ELF-1 (cell line): ENCODE results near the gene STARD10.
A peak's percentile ranks its signal among the peaks of the same experiment; 100 is the strongest.

Experiments used
- DNase-seq: peaks from one replicate; pipeline ENCODE4 v3.0.0-alpha.2; 2016; ENCODE audit warnings: low read depth, low spot score

The STARD10 gene

DNA sequence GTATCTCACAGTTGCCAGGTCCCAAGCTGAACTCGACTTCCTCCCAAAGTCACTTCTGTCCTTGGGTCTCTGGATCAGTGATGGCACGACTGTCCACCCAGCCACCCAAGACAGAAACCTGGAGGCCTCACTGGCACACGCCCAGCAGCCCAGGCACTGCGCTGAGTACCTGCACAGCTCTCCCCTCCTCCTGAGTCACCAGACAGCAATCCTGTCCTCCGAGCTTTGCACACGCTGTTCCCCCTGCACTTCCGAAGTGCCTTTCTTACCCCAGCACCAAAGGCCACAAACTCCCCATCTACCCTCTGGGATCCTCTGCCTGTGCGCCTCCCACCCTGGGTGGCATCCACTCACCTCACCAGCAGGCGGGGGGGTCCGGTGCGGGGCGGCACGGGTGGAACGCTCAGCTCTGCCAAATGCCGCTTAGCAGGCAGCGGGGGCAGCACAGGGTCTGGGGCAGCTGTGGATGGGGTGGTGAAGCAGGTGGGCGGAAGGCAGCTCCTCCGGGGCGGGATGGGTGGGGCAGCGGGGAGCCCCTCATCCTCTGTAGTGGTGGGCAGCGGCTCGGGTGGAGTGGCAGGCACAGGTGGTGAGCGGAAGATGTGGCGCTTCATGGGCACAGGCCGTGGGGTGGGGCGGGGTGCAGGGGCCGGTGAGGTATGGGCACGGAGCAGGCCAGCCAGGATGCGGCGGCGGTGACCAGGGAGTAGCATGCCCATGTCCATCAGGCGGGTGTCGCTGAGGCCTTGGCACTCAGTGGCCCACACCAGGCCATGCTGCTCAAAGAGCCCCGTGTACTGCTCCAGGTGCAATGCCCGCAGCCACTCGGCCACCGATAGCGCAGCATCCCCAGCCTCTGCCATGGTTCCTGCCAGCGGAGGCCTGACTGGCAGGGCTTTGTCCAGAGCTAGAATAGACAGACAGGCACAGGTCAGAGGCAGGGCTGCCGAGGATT, 67.3 kb downstream of the STARD10 start:
- DNase-seq, result no peak

DNA sequence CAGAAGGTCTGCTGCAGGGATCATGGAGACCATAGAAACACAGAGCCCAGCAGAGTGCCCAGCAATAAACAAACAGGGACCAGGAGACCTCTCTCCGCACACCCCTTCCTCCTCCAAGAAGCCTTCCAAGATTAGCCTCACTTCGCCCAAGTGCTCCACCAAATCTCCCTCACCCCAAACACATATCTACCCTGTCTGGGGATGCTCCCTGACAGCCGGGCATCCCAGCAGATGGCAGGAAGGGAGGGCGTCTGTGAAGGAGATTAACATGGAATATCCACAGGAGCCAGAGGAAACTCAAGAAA, 68.2 kb downstream of the STARD10 start:
- no peak for DNase-seq

DNA sequence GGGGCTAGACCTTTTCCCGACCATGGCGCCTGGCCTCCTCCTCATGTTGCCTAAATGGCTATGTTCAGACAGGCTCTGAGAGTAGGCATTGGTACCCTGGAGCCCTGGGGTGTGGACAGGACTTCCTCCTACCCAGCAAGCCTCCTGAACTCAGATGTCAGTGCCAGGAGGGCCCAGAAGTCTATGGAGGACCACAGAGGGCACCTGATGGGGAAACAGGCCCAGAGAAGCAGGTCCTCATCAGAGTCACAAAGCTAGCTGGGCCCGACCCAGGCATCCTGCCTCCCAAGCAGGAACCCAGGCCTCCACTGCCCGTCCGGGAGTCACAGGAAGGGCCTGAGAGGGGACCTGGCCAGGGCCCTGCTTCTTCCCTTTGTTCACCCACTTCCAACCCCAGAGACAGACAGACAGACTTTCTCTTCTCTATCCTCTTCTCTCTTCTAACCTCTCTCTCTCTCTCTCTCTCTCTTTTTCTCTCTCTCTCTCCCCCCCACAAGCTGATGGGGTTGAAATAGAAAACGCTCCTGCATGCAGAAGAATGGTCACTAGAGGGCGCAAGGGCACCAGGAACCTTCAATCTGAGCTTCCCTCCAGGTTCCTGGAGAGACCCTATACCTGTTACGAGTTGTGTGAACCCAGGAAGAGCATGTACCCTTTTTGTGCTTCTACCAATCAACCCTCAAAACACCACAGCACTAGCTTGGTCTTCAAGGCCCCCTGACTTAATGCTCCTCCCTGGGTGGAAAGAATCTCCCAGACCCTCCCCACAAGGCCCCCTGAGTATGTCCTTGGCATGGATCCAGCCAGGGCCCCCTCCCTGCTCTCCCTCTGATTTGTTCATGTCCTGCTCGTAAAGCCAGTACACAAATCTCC, 68.8 kb downstream of the STARD10 start:
- DNase-seq, result peak; percentile 88

DNA sequence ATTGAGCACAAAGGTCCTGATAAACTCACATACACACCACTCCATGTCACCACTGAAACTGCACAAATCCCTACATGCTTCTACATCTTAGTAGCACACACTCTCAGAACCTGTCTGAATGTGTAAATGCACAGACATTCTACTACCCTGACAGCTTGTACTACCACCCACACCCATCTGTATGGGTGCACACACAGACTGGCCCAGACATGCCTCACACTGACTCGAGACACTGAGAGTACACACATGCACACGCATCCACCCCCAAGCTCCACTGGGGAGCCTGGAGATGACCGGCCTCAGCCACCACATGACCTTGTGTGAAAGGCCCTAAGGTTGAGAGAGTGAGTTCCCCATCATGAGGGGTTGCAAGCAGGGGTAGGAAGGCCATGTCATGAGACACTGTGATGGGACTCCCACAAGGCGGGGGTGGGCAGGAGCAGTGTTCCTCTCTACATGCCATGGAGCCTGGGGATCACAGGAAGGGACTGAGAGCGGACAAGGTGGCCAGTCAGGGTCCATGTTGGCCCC, 69.8 kb downstream of the STARD10 start:
- DNase-seq, result no peak

DNA sequence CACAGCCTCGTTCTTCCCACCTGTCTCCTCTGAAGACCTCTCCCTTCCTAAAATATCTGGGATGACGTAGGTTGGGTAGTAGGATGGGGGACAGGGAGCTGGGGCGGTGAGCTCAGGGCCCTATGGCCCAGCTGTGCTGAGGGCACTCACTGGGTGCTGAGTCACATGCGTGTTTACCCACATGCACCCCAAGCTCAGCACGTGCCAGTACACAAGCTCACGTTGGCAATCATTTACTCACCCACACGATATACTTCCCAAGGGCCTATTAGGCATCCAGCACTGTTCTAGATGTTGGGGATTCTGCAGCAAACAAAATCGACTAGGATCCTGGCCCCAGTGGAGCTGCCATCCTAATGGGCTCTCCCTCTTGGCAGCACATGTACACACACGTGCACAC, 70.3 kb downstream of the STARD10 start:
- no peak for DNase-seq

DNA sequence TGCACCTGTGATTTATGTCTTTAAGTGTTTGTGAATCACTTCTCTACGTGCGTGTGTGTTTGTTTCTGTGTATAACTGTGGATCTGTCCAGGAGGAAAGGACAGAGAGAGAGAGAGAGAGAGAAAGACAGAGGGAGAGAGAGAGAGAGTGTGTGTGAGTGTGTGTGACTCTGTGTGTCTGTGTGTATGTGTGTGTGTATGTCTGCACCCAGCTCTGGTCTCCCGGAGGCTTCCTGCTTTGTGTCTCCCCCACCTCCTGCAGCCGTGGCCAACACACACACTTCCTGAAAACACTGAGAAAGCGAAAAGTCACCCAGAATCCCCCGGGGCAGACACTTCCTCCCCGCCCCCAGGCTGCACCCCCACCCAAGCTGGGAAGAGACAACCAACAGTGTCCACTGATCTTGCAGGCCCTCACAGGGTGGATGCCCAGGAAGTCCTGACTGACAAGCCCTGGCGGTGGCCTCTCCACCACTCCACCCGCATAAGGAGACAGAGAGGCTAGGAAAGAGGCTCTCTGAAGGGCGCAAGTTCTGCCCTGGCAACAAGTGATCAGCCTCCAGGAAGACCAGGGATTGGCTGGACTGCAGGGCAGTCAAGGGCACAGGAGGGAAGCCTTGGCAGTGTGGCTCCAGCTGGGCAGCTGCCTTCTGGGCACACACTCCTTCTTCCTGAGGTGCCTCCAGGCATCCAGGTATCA, 71.6 kb downstream of the STARD10 start:
- DNase-seq, result peak; percentile 84

DNA sequence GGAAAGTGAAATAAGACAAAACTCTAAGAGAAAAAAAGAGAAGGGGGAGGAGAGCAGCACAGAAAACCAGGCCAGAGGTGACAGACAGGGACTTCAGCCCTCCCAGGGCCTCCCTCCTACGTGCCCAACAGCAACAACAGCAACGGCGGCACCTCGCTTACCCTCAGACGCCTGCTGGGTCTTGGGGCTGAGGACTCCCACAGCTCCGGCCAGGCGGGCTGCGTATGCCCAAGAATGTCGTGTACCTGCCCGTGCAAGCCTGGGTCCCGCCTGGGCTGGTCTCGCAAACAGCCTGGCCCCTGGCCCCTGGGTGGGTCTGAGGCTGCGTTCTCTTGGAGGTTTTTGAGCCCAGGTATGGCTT, 72.2 kb downstream of the STARD10 start:
- no peak for DNase-seq

DNA sequence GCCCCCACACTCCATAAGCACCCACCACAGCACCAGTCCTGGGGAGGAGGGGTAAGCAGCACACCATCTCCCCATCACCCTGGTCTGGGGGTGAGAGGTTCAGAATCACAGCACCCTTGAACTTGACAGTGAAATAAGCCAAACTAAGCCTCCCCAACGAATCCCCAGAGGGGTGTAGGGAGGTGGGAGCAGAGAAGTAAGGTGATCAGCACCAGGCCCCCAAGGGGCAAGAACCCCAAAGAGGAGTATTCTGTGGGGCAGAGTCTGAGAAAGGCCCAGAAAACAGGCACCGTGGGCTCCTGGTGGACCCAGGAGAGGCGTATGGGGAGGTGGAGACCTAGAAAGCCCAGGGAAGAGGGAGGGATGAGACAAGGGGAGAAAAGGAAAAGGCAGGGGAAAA, 72.6 kb downstream of the STARD10 start:
- no peak for DNase-seq

DNA sequence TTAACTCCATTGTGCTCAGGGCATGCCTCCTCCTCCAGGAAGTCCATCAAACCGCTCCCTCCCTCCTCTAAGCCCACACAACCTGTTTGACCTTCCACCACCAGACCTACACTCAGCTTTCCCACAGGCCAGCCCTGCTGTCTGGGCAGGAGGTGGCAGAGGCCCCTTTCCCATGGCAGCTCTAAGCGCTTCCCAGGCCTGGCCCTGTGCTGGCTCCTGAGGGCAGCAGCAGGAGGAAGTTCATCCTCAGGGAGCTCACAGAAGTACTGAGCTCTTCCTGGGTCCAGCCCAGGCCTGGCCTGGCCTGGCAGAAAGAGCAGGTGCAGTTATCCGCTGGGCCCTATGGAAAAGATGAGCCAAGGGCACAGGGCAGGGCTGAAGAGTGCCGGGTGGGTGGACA, 73.1 kb downstream of the STARD10 start:
- DNase-seq, result no peak

DNA sequence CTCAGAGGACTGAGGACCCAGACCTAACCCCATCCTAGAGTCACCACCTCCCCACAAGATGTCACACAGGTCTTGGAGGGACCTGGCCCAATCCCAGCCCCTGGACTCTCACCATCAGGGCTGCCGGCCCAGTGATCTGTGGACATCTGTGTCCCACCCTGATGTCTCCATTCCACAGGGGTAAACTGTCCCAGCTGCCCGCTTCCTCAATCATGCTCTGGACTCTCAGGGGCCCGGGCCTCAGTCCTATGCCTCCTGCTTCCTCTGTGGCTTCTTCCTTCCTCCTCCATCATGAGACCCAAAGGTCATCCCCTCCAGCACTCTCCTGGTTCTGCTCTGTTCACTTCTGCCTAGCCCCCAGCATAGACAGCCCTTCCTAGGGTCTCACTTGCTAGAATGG, 73.8 kb downstream of the STARD10 start:
- DNase-seq, result no peak

DNA sequence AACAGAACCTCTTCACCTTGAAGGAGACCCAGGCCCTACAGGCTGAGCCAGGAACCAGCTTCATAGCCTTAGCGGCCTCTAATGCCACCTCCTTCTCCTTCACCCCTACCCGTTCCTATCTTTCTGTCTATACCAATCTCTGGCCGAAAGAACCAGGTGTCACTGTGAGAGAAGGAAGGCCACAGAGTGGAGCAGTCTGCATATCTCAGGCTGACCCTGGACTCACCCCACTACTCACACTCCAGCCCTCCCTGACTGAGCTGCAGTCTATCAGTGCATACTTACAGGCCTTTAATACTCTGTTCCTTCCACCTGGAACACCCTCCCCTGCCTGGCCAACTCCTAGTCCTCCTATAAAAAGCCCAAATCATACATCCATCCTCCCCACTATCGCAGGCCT, 74.3 kb downstream of the STARD10 start:
- DNase-seq, result no peak

DNA sequence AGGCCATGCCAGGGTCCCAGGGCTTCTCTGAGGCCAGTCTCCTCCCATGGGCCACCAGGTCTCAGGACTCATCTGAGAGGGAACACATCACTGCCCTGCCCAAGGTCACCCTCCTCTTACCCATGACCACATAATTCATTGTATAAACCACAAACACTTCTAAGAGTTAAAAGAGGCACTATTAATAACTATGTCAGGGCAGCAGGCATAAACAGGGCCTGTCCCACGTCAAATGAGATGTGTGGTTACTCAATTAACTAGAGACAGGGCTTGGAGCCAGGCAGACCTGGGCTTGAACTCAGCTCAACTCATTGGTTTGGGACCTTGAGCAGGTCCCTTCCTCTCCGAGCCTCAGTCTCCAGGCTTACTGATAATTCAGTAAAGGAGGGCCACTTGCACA, 74.7 kb downstream of the STARD10 start:
- no peak for DNase-seq

DNA sequence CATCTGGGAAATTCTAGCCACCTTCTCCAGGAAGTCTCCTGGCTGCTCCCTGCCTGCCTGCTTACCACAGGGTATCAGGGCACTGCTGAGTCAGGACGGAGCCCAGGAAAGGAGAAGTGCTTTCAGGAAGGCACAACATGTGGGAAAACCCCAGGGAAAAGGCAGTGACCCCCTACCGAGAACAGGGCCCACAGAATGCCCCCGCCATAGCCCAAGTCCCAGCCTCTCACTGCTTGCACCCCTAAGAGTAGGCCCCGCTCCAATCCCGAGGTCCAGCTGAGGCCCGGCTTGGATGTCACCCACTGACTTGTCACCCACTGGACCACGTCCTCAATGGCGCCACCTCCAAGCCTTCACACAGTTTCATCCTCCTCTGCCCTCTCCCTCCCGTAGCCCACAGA, 75.7 kb downstream of the STARD10 start:
- DNase-seq, result no peak

DNA sequence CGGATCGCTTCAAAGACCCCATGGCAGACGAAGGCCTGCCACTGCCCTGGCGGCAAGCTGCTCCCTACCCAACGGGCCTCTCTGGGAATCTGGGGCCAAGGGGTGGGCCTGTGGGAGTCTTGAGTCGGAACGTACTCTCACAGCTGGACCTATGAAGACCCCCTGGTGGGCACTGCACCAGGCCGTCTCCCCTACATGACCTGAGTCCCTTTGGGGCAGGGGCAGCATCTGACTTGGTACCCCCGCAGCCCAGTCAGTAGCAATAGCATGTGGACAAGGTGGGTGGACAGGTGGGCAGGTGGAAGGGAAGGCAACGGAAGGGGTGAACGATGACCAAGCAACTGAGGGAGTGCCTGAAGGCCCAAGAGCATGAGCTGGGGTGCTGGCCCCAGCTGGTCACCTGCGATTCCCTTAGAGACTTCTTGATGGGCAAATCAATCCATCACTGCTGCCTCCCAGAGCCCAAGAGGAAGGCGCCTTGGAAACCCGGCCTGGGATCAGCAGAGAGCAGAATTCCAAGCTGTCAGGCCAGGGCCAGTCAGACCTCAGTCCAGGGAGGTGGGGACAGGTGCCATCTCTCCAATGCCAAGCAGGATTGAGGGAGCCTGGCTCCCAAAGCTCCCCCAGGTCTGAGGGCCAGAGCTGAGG, 76.9 kb downstream of the STARD10 start:
- no peak for DNase-seq

DNA sequence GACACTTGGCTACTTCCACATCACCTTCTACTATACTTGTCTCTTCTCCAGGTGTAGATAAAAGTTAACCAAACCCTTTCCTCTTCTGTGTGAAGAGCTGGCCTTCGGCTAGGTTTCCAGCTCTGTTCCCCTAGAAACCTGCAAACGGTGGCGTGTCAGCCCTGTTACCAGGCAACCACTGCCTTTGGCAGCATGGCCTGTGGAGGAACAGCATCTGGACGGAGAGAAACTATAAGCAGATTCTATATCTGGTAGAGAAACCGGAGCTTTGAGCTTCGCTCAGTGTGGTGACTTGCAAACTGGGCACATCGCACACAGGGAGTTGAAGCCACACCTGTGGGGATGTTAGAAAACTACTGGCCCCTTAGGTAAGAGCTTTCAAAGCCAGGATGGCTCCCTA, 77.6 kb downstream of the STARD10 start:
- DNase-seq, result no peak

DNA sequence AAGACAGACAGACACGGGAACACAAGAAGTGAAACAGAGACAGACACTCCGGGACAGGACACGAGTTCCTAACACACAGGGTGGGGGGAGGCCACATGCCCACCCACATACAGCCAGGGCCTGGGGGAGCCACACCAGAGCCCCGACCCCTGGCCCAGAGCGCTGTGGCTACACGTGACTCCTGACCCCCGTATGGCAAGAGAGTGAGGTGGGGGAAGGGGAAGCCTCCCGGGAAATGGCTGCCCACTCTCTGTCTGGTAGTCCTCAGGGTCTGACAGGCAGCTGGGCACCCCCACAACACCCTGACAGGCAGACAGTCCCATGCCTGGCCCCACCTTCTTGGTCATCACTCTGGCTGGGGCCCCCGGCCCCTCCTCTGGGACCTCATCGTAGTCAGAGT, 81.0 kb downstream of the STARD10 start:
- no peak for DNase-seq

DNA sequence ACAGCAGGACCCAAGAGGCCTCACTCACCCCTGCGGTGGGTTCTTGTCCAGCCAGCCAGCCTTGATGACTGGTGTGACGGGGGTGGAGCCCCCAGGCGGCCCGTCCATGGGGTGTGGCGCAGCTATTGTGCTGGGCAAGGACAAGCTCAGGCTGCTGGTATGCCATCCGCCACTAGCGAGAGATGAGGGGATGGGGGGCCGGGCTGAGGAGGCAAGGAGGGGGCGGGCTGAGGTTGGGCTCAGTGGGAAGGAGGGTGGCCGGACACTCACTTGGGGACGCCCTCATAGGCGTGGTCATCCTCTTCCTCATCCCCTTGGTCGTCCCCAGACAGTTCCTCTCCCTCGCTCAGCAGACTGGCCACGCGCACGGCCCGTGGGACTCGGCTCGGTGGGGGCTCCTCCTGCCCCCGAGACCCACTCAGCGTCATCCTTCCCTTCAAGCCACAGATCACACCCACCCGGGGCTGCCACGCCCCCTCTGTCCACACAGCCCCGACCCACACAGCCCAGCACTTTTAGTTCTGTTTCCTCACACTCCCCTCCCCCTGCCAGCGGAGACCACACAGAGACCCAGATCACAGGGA, 81.6 kb downstream of the STARD10 start:
- no peak for DNase-seq

DNA sequence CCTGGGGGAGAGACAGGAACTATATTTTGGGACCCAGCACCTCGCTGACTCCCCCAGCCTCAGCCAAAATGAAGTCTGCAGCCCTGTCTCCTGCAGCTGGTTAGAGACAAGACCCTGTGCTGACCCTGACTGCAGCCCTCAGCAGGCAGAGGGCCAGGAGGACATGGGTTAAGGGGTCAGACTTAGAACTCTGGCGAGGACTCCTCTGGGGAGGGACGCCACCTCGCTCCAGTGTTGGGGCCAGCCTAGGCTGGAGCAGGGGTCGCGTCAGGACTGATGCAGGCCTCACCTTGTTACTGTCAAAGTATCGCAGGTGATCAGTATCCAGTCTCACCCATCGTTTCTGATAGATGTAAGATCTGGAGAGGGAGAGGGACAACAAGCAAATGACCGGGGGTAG, 82.7 kb downstream of the STARD10 start:
- DNase-seq, result no peak

DNA sequence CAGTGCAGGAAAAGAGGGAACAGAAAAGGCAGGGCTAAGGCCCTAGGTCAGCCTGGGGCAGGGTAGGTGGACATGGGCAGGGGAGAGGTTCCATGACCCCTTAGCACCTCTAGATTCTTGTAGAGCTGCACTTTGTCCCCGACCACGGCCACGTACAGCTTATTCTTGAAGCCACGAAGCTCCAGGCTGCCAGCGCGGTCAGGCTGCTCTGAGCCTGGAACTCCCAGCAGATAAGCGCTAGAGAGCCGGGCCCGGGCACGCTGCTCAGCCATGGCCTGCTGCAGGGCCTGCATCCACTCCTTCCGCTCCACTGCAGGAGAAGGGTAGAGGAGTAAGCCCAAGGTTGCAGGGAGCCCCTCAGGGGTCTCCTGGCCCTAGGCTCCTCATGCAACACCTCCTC, 83.6 kb downstream of the STARD10 start:
- DNase-seq, result no peak

DNA sequence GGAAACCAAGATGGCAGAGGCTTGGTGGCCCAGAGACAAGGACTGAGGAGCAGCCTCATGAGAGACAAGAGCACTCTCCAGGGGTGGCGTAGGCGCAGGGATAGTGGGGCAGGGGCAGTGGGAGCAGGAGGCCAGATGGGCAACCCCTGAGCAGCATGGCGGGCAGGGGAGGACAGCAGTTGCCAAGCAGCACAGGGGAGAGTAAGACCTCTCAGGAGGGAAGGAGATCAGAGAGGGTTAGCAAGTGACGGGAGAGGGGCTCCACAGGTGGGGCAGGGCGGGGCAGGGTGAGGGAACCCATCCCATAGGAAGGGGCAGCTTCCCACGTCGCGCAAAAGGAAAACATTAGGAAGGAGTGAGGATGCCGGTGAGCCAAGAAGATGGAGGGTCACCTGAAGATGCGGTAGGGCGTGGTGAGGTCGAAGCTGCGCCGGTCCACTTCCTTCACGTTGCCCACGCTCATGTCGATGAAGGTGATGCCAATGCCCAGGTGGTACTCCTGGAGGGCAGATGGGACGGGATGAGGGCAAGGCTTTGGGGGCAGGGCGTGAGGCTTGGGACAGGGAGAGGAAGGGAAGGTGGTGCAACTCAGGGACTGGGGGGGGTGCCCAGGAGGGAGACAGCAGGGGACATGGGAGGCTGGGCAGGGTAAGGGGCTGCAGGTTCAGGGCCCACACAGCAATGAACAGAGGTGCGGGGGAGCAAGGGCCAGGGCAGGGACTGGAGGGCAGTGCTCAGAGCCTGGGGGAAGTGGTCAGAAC, 84.2 kb downstream of the STARD10 start:
- DNase-seq, result no peak
